Medulla oblongata (tissue), 1 donor: ENCODE measurements around the gene FAM219A.
"Not testable (repeated sequence)": the region's sequence is repeated elsewhere in the genome, so short reads cannot be mapped to it uniquely, and the experiment has no call there.

Experiments used
- DNase-seq: peaks from one replicate; pipeline ENCODE4 v3.0.0-alpha.2; 2015; ENCODE audit errors: extremely low spot score

Gene FAM219A

GRCh38 chr9:34376596-34377403 is 81.6 kb downstream of the FAM219A start, which contains the start of gene MYORG:
Gene MYORG (minus strand): TSS chr9:34376898. CDS start chr9:34372943, 3,955 bp downstream.
- peak; percentile 95 for DNase-seq

- peak; percentile 53 for DNase-seq
Measured at GRCh38 chr9:34375901-34376595, 82.3 kb downstream of the FAM219A start.

- DNase-seq, result no peak
Measured at GRCh38 chr9:34374905-34375552, 83.3 kb downstream of the FAM219A start.

GRCh38 chr9:34374339-34374738 is 84.0 kb downstream of the FAM219A start:
- no peak for DNase-seq

- DNase-seq, result no peak
Measured at GRCh38 chr9:34373749-34374148, 84.6 kb downstream of the FAM219A start.

- DNase-seq, result no peak
Measured at GRCh38 chr9:34372467-34373011, 85.8 kb downstream of the FAM219A start.

GRCh38 chr9:34371886-34372466 is 86.4 kb downstream of the FAM219A start:
- DNase-seq, result no peak

GRCh38 chr9:34370970-34371880 is 87.1 kb downstream of the FAM219A start:
- no peak for DNase-seq

GRCh38 chr9:34370335-34370969 is 87.9 kb downstream of the FAM219A start:
- DNase-seq, result no peak

GRCh38 chr9:34369636-34370035 is 88.7 kb downstream of the FAM219A start:
- no peak for DNase-seq

GRCh38 chr9:34368796-34369195 is 89.6 kb downstream of the FAM219A start:
- DNase-seq, result not testable (repeated sequence)

GRCh38 chr9:34367751-34368410 is 90.5 kb downstream of the FAM219A start:
- not testable (repeated sequence) for DNase-seq

- DNase-seq, result no peak
Measured at GRCh38 chr9:34366365-34366764, 92.0 kb downstream of the FAM219A start.

- no peak for DNase-seq
Measured at GRCh38 chr9:34365282-34365681, 93.1 kb downstream of the FAM219A start.

GRCh38 chr9:34363619-34364351 is 94.6 kb downstream of the FAM219A start:
- no peak for DNase-seq

- no peak for DNase-seq
Measured at GRCh38 chr9:34362614-34363214, 95.7 kb downstream of the FAM219A start.

GRCh38 chr9:34352957-34353356 is 105.4 kb downstream of the FAM219A start:
- DNase-seq, result not testable (repeated sequence)

GRCh38 chr9:34352122-34352652 is 106.2 kb downstream of the FAM219A start:
- DNase-seq, result not testable (repeated sequence)
